Ovary (tissue), 9 donors: ENCODE data around the gene RPS15. TPM values are rescaled to one million over a fixed set of nuclear protein-coding genes. Genes with fewer than 3 reads are reported as not detected.

ENCODE experiments used
- DNase-seq, 5 donors: peaks; one replicate each; pipeline ENCODE4 v3.0.0-alpha.2; 2019 to 2020
- H3K27ac ChIP-seq, 2 donors: fragments of 200-600 bp; one replicate each; pipeline versions ENCODE4 v1.5.1 to v1.8.0; 2019 to 2022
- H3K27me3 ChIP-seq: fragments of 200-600 bp; one replicate; pipeline ENCODE4 v1.8.0; 2022
- H3K36me3 ChIP-seq: fragments of 200-600 bp; sonication (generic); one replicate; pipeline ENCODE4 v1.5.1; 2019
- H3K4me1 ChIP-seq: one replicate; pipeline ENCODE4 v1.8.1; 2013; ENCODE audit warnings: mild to moderate bottlenecking, moderate library complexity; ENCODE audit not compliant: insufficient read depth
- H3K4me3 ChIP-seq: fragments of 200-600 bp; sonication (generic); one replicate; pipeline ENCODE4 v1.5.1; 2017
- H3K9me3 ChIP-seq, 2 donors: fragments of 200-600 bp in 1 of 2; sonication (generic) in 1 of 2; one replicate each; pipeline versions ENCODE4 v1.5.1 to v1.8.1; 2013 to 2019; ENCODE audit warnings: mild to moderate bottlenecking in 1 of 2, moderate library complexity in 1 of 2
- CTCF ChIP-seq, 3 donors: fragments of 450-650 bp in 2 of 3; fragments of 200-600 bp in 1 of 3; IDR thresholded peaks; one replicate each; pipeline versions ENCODE4 v1.5.1 to v1.8.0; 2016 to 2022; ENCODE audit warnings: antibody characterized with exemption in 3 of 3, mild to moderate bottlenecking in 1 of 3
- EP300 ChIP-seq: sonication (generic); formaldehyde crosslinking; IDR thresholded peaks from one replicate; pipeline ENCODE4 v1.6.1; 2017; ENCODE audit warnings: antibody characterized with exemption
- POLR2A ChIP-seq: fragments of 450-650 bp; IDR thresholded peaks from one replicate; pipeline ENCODE4 v1.6.1; 2017; ENCODE audit warnings: antibody characterized with exemption, mild to moderate bottlenecking, moderate library complexity
- WGBS, 3 donors: extraction: QIAGEN DNeasy Blood & Tissue Kit in 1 of 3; methylation state at CpG; one replicate each; pipeline versions ENCODE4 v1.1.5 to v1.1.7; 2013 to 2017; 5-methylcytosine and 5-hydroxymethylcytosine counted together
- intact Hi-C, 4 donors: fragments of 100-400 bp; cut with DNase I; formaldehyde crosslinking; loops; one replicate each; pipeline versions ENCODE4 v1.11.0 to v1.15.1; 2022 to 2023
- polyA plus RNA-seq, 2 donors: library from polyadenylated mRNA; stranded (reverse); fragments of 200-250 nt in 1 of 2; fragments of 350-450 nt in 1 of 2; fragmentation: Illumina TruSeq in 1 of 2; extraction: RNeasy Lipid Tissue Mini Kit (QIAGEN cat#74804) in 1 of 2; gene quantifications; one replicate each; pipeline ENCODE4 v1.2.3, GENCODE V29; 2013 to 2014
- total RNA-seq, 7 donors: library from RNA; depleted of rRNA in 2 of 7; stranded (reverse); fragments of >200 nt in 2 of 7; fragmentation: NEBNext Ultra II Directional in 3 of 7; extraction: Animal tissue kit (Norgen Biotek cat#: 25700) in 3 of 7; gene quantifications; one replicate each; pipeline versions ENCODE4 v1.1.0 to v1.2.4, GENCODE V29; 2016 to 2023
- donor health status: DM: no; HTN: no; CAD: no; lungs with moderate emphysema.
- donor health status: DM: no; HTN: no; CAD: no.
- donor health status: Bipolar disorder and iron deficiency.
- donor health status: DM: yes; HTN: yes; CAD: no.
- donor health status: DM: no; HTN: no; CAD: no.
- donor health status: DM: yes; HTN: yes; CAD: no.

The RPS15 gene
- total and polyA plus RNA-seq, 9 donors: 174 to 7,253 (median 2,328) TPM

GRCh38 chr19:1433119-1434039 is 4.8 kb upstream of the RPS15 start:
- Histone ChIP-seq H3K9me3 (no peaks in the 10 kb centered on the region), H3K27me3 (no peaks in the 10 kb centered on the region), H3K4me1 (no peaks in the 10 kb centered on the region), H3K4me3 (no peak overlapping the region), H3K36me3 (no peaks in the 10 kb centered on the region), H3K27ac (no peak overlapping the region)
- TF ChIP-seq EP300 (no peak), POLR2A (no peak), CTCF (IDR thresholded peaks at IDR 0.05) (no peak)
- WGBS, 3 donors: 73 to 79% (median 74%) methylated on average over 34 to 47 of the region's 47 CpGs
- DNase-seq: no peak
- intact Hi-C loops: no loop called here

GRCh38 chr19:1434040-1434366 is 4.2 kb upstream of the RPS15 start:
- intact Hi-C loops: no loop called here
- H3K27me3 ChIP-seq: no peaks in the 10 kb centered on the region
- H3K27ac ChIP-seq: no peak overlapping the region
- no peak for DNase-seq
- no peak overlapping the region for H3K4me3 ChIP-seq
- no peaks in the 10 kb centered on the region for H3K36me3 ChIP-seq
- TF ChIP-seq POLR2A (no peak), EP300 (no peak), CTCF (IDR thresholded peaks at IDR 0.05) (no peak)
- no peaks in the 10 kb centered on the region for H3K4me1 ChIP-seq
- H3K9me3 ChIP-seq: no peaks in the 10 kb centered on the region
- 85 to 93% (median 88%) methylated on average over 12 to 17 of the region's 17 CpGs for WGBS, 3 donors

- no peak for TF ChIP-seq POLR2A
- no peak for TF ChIP-seq EP300
- no peak for TF ChIP-seq CTCF (IDR thresholded peaks at IDR 0.05)
- Histone ChIP-seq H3K4me1 (peaks cover 6% of the 10 kb centered on the region), H3K27me3 (no peaks in the 10 kb centered on the region), H3K4me3 (no peak overlapping the region), H3K36me3 (no peaks in the 10 kb centered on the region), H3K9me3 (no peaks in the 10 kb centered on the region), H3K27ac (no peak overlapping the region)
- DNase-seq: no peak
- WGBS, 3 donors: 59 to 75% (median 70%) methylated on average over 36 to 39 of the region's 39 CpGs
- intact Hi-C loops: no loop called here
Measured at GRCh38 chr19:1434577-1435060, 3.6 kb upstream of the RPS15 start.

GRCh38 chr19:1435378-1435989 is 2.7 kb upstream of the RPS15 start:
- H3K9me3 ChIP-seq: no peaks in the 10 kb centered on the region

More at GRCh38 chr19:1435378-1435989, 2.7 kb upstream of the RPS15 start:
- TF ChIP-seq POLR2A (no peak), EP300 (no peak), CTCF (IDR thresholded peaks at IDR 0.05) (no peak)
- Histone ChIP-seq H3K4me1 (peaks cover 6% of the 10 kb centered on the region), H3K36me3 (no peaks in the 10 kb centered on the region), H3K27ac (no peak overlapping the region), H3K4me3 (no peak overlapping the region), H3K27me3 (no peaks in the 10 kb centered on the region)
- 80 to 85% (median 83%) methylated on average over 21 of the region's 21 CpGs for WGBS, 3 donors
- intact Hi-C loops: no loop called here
- DNase-seq: no peak
